ENCODE results near the gene TET1. TPM values are rescaled to one million over a fixed set of nuclear protein-coding genes. Genes with fewer than 3 reads are reported as not detected.
A peak's percentile ranks its signal among the peaks of the same experiment; 100 is the strongest.

TET1 gene
- total RNA-seq, 1 experiment from 2014 or later = 53.4 TPM

DNA sequence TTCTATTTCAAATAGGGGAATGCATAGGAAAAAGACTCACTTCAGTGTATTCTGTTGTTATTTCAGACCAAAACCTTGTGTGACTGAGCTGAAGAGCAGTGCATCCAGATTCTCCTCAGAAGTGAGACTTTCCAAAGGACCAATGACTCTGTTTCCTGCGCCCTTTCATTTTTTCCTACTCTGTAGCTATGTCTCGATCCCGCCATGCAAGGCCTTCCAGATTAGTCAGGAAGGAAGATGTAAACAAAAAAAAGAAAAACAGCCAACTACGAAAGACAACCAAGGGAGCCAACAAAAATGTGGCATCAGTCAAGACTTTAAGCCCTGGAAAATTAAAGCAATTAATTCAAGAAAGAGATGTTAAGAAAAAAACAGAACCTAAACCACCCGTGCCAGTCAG is 12.0 kb downstream of the TET1 start:
- Histone ChIP-seq H2AK5ac (ENCODE audit: insufficient read length, low read length) (no peak overlapping the region), H3K4ac (ENCODE audit: low read depth, low read length) (no peak overlapping the region), H2BK5ac (ENCODE audit: insufficient read length, low read length) (no peak overlapping the region), H2BK120ac (ENCODE audit: low read depth, low read length, poor library complexity, severe bottlenecking) (no peak overlapping the region), H3K27me3 (ENCODE audit: insufficient read depth, low read length) (no peaks in the 10 kb centered on the region), H4K5ac (ENCODE audit: insufficient read length, low read depth, low read length) (no peak overlapping the region), H3K79me1 (ENCODE audit: insufficient read depth, low read depth, low read length, poor library complexity, severe bottlenecking) (peaks cover 5% of the 10 kb centered on the region), H3K27ac (ENCODE audit: insufficient read length, low read depth, low read length) (no peak overlapping the region), H4K8ac (replicated peaks; ENCODE audit: insufficient read length, low read depth, low read length) (no peak overlapping the region), H3K4me1 (ENCODE audit: insufficient read depth, low read length) (no peaks in the 10 kb centered on the region), H2BK12ac (ENCODE audit: insufficient read length, low read depth, low read length) (no peak overlapping the region), H3K4me2 (ENCODE audit: insufficient read depth, insufficient read length, low read length) (no peak overlapping the region), H3K56ac (ENCODE audit: insufficient read length, low read depth, low read length) (no peak overlapping the region), H2AFZ (ENCODE audit: low read length) (no peak overlapping the region), H3K9ac (ENCODE audit: extremely low read depth, insufficient read length, low read length) (no peak overlapping the region), H3K79me2 (ENCODE audit: insufficient read depth, low read length) (peaks cover 11% of the 10 kb centered on the region; the same call in 1 of the 2 replicates), H3K9me3 (ENCODE audit: control insufficient read depth, low read depth, low read length) (no peaks in the 10 kb centered on the region), H3K23me2 (ENCODE audit: insufficient read length, low read depth, low read length, poor library complexity, severe bottlenecking) (no peaks in the 10 kb centered on the region), H2BK20ac (ENCODE audit: low read depth, low read length, poor library complexity, severe bottlenecking) (no peak overlapping the region), H3K23ac (ENCODE audit: insufficient read length, low read depth, low read length) (no peak overlapping the region), H4K20me1 (ENCODE audit: control insufficient read depth, insufficient read depth, insufficient read length) (no peaks in the 10 kb centered on the region), H3K14ac (ENCODE audit: insufficient read depth, low read length) (no peak overlapping the region), H4K91ac (ENCODE audit: insufficient read length, low read depth, low read length) (no peak overlapping the region), H3K18ac (ENCODE audit: insufficient read length, low read depth, low read length) (no peak overlapping the region), H3T11ph (ENCODE audit: low read length) (no peak overlapping the region), H2BK15ac (ENCODE audit: low read depth, low read length) (no peak overlapping the region)
- Mint-ChIP-seq H3K27ac (peak overlapping the region in 1 of 3 experiments; percentile 46; a peak in 2 of 7 replicates), H3K9me3 (no peaks in the 10 kb centered on the region), H3K4me3 (no peak overlapping the region), H3K36me3 (ENCODE audit: insufficient read depth in 1 of 3, low read depth in 3 of 3) (peaks cover 29 to 46% (median 31%) of the 10 kb centered on the region in 3 experiments; a peak in 6 of 7 replicates), H3K4me1 (peaks cover 7 to 8% of the 10 kb centered on the region in 2 experiments), H3K27me3 (ENCODE audit: low read depth) (no peaks in the 10 kb centered on the region)
- TF ChIP-seq, protein P1, sequence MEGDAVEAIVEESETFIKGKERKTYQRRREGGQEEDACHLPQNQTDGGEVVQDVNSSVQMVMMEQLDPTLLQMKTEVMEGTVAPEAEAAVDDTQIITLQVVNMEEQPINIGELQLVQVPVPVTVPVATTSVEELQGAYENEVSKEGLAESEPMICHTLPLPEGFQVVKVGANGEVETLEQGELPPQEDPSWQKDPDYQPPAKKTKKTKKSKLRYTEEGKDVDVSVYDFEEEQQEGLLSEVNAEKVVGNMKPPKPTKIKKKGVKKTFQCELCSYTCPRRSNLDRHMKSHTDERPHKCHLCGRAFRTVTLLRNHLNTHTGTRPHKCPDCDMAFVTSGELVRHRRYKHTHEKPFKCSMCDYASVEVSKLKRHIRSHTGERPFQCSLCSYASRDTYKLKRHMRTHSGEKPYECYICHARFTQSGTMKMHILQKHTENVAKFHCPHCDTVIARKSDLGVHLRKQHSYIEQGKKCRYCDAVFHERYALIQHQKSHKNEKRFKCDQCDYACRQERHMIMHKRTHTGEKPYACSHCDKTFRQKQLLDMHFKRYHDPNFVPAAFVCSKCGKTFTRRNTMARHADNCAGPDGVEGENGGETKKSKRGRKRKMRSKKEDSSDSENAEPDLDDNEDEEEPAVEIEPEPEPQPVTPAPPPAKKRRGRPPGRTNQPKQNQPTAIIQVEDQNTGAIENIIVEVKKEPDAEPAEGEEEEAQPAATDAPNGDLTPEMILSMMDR (conservative IDR thresholded peaks at IDR 0.05) = no peak
- DNase-seq = no peak
- no CpG with 5 or more reads among the region's 5 CpGs for WGBS (ENCODE audit: extremely low coverage, insufficient read length, low lambda C conversion rate)
